Measurements from ENCODE around the gene TRIM72. TPM values are rescaled to one million over a fixed set of nuclear protein-coding genes. Genes with fewer than 3 reads are reported as not detected.
"Not testable (repeated sequence)": the region's sequence is repeated elsewhere in the genome, so short reads cannot be mapped to it uniquely, and the experiment has no call there.

Gene TRIM72
- total RNA-seq, 4 donors from 2014 or later, result 0.15 to 0.17 TPM; not detected in 2

DNA sequence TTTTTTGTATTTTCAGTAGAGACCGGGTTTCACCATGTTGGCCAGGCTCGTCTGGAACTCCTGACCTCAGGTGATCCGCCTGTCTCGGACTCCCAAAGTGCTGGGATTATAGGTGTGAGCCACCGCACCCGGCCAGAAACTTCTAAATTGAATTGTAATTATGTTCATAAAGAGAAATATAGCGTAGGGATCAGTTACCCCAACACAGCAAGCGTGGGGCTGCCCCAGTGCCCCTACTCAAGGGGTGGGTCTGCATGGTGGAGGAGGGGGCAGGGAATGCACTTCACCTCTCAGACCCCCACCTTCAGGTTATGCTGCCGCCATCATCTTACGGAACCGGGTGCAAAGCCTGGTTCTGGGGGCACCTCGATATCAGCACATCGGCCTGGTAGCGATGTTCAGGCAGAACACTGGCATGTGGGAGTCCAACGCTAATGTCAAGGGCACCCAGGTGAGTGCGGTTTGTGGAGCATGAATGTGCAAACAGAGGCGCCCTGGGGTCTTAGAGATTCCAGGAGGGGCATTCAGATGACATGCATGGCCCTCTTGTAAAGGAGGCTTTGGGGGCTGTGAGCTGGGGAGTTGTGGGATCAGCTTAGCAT is 63.8 kb downstream of the TRIM72 start:
- peaks cover 13% of the 10 kb centered on the region for H3K4me1 ChIP-seq
- 93% methylated on average over 17 of the region's 17 CpGs for WGBS
- DNase-seq (ENCODE audit: low spot score in 2 of 2), result no peak

DNA sequence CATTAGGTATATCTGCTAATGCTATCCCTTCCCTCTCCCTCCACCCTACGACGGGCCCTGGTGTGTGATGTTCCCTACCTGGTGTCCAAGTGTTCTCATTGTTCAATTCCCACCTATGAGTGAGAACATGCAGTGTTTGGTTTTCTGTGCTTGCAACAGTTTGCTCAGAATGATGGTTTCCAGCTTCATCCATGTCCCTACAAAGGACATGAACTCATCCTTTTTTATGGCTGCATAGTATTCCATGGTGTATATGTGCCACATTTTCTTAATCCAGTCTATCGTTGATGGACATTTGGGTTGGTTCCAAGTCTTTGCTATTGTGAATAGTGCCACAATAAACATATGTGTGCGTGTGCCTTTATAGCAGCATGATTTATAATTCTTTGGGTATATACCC is 64.9 kb downstream of the TRIM72 start:
- H3K9me3 ChIP-seq; H3K4me3 ChIP-seq; DNase-seq (ENCODE audit: low spot score in 2 of 2); H3K27me3 ChIP-seq; H3K4me1 ChIP-seq; H3K27ac ChIP-seq; H3K36me3 ChIP-seq: not testable (repeated sequence)
- 90% methylated on average over 4 of the region's 4 CpGs for WGBS

More for the DNA sequence above, 63.8 kb downstream of the TRIM72 start:
- H3K27ac ChIP-seq, result no peak overlapping the region
- no peaks in the 10 kb centered on the region for H3K9me3 ChIP-seq
- H3K36me3 ChIP-seq, result no peaks in the 10 kb centered on the region
- TF ChIP-seq CTCF (IDR thresholded peaks at IDR 0.05), result no peak
- TF ChIP-seq EP300 (IDR thresholded peaks at IDR 0.05), result no peak
- no peak for TF ChIP-seq POLR2A (IDR thresholded peaks at IDR 0.05)
- TF ChIP-seq POLR2AphosphoS5 (IDR thresholded peaks at IDR 0.05), result no peak
- H3K4me3 ChIP-seq, result no peak overlapping the region
- H3K27me3 ChIP-seq, result no peaks in the 10 kb centered on the region

Other genes starting within 250 kb of the TRIM72 start
- 10 to 100 TPM; 13.2 to 20.8 (median 16.0) TPM for gene HSD3B7, start 228.9 kb upstream of the TRIM72 start, total RNA-seq
- gene STX1B, start 203.5 kb upstream of the TRIM72 start, total RNA-seq, result 1 to 10 TPM in 2 of 4 donors, under 1 TPM in 2; 0.55 to 3.5 (median 2.0) TPM
- 100 to 1,000 TPM in 1 of 4 donors, 10 to 100 TPM in 3; 32.5 to 118 (median 47.8) TPM for gene STX4, start 180.6 kb upstream of the TRIM72 start, total RNA-seq
- gene ZNF668, start 139.9 kb upstream of the TRIM72 start, total RNA-seq, result 10 to 100 TPM in 3 of 4 donors, 1 to 10 TPM in 1; 9.0 to 15.9 (median 12.6) TPM
- gene ZNF646, start 139.7 kb upstream of the TRIM72 start, total RNA-seq, result 10 to 100 TPM; 19.2 to 31.7 (median 26.8) TPM
- 1 to 10 TPM; 2.0 to 10.0 (median 5.1) TPM for gene PRSS53, start 125.2 kb upstream of the TRIM72 start, total RNA-seq
- 10 to 100 TPM; 53.8 to 79.3 (median 68.0) TPM for gene VKORC1, start 119.3 kb upstream of the TRIM72 start, total RNA-seq
- gene BCKDK, start 105.7 kb upstream of the TRIM72 start, total RNA-seq, result 10 to 100 TPM; 51.0 to 63.2 (median 58.2) TPM
- 100 to 1,000 TPM in 1 of 4 donors, 10 to 100 TPM in 3; 62.3 to 100 (median 69.8) TPM for gene KAT8, start 96.5 kb upstream of the TRIM72 start, total RNA-seq
- 100 to 1,000 TPM in 3 of 4 donors, 10 to 100 TPM in 1; 46.3 to 168 (median 140) TPM for gene PRSS8, start 78.4 kb upstream of the TRIM72 start, total RNA-seq
- 10 to 100 TPM in 2 of 4 donors, 1 to 10 TPM in 2; 2.2 to 17.8 (median 8.4) TPM for gene PRSS36, start 64.1 kb upstream of the TRIM72 start, total RNA-seq
- gene FUS, start 34.0 kb upstream of the TRIM72 start, total RNA-seq, result 100 to 1,000 TPM in 1 of 4 donors, 10 to 100 TPM in 3; 52.5 to 121 (median 58.9) TPM
- 100 to 1,000 TPM in 3 of 4 donors, 10 to 100 TPM in 1; 43.8 to 162 (median 121) TPM for gene PYCARD, start 11.4 kb upstream of the TRIM72 start, total RNA-seq
- gene PYDC1, start 3.0 kb downstream of the TRIM72 start, total RNA-seq, result 10 to 100 TPM in 2 of 4 donors, 1 to 10 TPM in 1, not detected in 1; 4.2 to 17.7 (median 13.8) TPM
- gene ITGAM, start 45.9 kb downstream of the TRIM72 start, total RNA-seq, result 10 to 100 TPM in 1 of 4 donors, 1 to 10 TPM in 2, under 1 TPM in 1; 0.98 to 14.4 (median 3.8) TPM
- 1 to 10 TPM in 3 of 4 donors, not detected in 1; 1.1 to 2.0 (median 1.2) TPM for gene ITGAX, start 141.1 kb downstream of the TRIM72 start, total RNA-seq
- not detected for gene ITGAD, start 179.2 kb downstream of the TRIM72 start, total RNA-seq
- not detected for gene COX6A2, start 214.2 kb downstream of the TRIM72 start, total RNA-seq
- gene ZNF843, start 228.7 kb downstream of the TRIM72 start, total RNA-seq, result 1 to 10 TPM; 1.0 to 5.3 (median 1.8) TPM
- 10 to 100 TPM in 3 of 4 donors, 1 to 10 TPM in 1; 9.7 to 24.3 (median 17.9) TPM for gene ARMC5, start 245.4 kb downstream of the TRIM72 start, total RNA-seq